Right atrium auricular region (tissue), 2 donors: ENCODE measurements around the gene PROKR2. TPM values are rescaled to one million over a fixed set of nuclear protein-coding genes. Genes with fewer than 3 reads are reported as not detected.

ENCODE experiments used
- DNase-seq: peaks from one replicate; pipeline ENCODE4 v3.0.0-alpha.2; 2019; ENCODE audit warnings: low spot score
- H3K27ac ChIP-seq, 2 donors: fragments of 200-600 bp; sonication (generic); 1 replicate in 1 of 2; 2 replicates in 1 of 2; pipeline ENCODE4 v1.5.1; 2016 to 2019
- H3K27me3 ChIP-seq, 2 donors: fragments of 200-600 bp; sonication (generic); one replicate each; pipeline versions ENCODE4 v1.5.1 to v1.6.0; 2017 to 2019
- H3K36me3 ChIP-seq: fragments of 200-600 bp; sonication (generic); one replicate; pipeline ENCODE4 v1.5.1; 2016
- H3K4me1 ChIP-seq, 2 donors: fragments of 200-600 bp; sonication (generic); one replicate each; pipeline versions ENCODE4 v1.5.1 to v1.6.0; 2017 to 2019
- H3K4me3 ChIP-seq, 2 donors: fragments of 200-600 bp; sonication (generic); 1 replicate in 1 of 2; 2 replicates in 1 of 2; pipeline ENCODE4 v1.5.1; 2017 to 2019; ENCODE audit warnings: mild to moderate bottlenecking in 1 of 2, moderate library complexity in 1 of 2
- H3K9me3 ChIP-seq, 2 donors: fragments of 200-600 bp; sonication (generic); one replicate each; pipeline ENCODE4 v1.5.1; 2019
- total RNA-seq, 2 donors: library from RNA; depleted of rRNA; stranded (reverse); fragments of >200 nt; gene quantifications; one replicate each; pipeline ENCODE4 v1.1.0, GENCODE V29; 2016
- TF ChIP-seq, protein P1 (sequence below), 2 donors: fragments of 200-600 bp; sonication (generic); IDR thresholded peaks; one replicate each; pipeline ENCODE4 v1.5.1; 2019; ENCODE audit warnings: antibody characterized with exemption in 2 of 2

PROKR2 gene
- total RNA-seq, 2 donors from 2014 or later: not detected

DNA sequence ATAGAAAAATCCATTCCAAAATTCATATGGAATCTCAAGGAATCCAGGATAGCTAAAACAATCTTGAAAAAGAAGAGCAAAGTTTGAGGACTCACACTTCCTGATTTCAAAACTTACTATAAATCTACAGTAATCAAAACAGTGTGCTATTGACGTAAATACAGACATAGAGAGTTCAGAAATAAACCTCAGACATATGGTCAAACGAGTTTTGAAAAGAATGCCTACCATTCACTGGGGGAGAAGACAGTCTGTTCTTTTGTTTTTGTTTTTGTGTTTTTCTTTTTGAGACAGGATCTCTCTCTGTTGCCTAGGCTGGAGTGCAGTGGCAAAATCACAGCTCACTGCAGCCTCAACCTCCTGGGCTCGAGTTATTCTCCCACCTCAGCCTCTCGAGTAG is 25.3 kb upstream of the PROKR2 start:
- Histone ChIP-seq H3K36me3 (no peaks in the 10 kb centered on the region), H3K27ac (no peak overlapping the region), H3K27me3 (no peaks in the 10 kb centered on the region), H3K9me3 (peaks cover 0 to 7% of the 10 kb centered on the region in 2 donors), H3K4me3 (no peak overlapping the region), H3K4me1 (no peaks in the 10 kb centered on the region)
- DNase-seq: no peak
- TF ChIP-seq, protein P1, sequence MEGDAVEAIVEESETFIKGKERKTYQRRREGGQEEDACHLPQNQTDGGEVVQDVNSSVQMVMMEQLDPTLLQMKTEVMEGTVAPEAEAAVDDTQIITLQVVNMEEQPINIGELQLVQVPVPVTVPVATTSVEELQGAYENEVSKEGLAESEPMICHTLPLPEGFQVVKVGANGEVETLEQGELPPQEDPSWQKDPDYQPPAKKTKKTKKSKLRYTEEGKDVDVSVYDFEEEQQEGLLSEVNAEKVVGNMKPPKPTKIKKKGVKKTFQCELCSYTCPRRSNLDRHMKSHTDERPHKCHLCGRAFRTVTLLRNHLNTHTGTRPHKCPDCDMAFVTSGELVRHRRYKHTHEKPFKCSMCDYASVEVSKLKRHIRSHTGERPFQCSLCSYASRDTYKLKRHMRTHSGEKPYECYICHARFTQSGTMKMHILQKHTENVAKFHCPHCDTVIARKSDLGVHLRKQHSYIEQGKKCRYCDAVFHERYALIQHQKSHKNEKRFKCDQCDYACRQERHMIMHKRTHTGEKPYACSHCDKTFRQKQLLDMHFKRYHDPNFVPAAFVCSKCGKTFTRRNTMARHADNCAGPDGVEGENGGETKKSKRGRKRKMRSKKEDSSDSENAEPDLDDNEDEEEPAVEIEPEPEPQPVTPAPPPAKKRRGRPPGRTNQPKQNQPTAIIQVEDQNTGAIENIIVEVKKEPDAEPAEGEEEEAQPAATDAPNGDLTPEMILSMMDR (IDR thresholded peaks at IDR 0.05): no peak

DNA sequence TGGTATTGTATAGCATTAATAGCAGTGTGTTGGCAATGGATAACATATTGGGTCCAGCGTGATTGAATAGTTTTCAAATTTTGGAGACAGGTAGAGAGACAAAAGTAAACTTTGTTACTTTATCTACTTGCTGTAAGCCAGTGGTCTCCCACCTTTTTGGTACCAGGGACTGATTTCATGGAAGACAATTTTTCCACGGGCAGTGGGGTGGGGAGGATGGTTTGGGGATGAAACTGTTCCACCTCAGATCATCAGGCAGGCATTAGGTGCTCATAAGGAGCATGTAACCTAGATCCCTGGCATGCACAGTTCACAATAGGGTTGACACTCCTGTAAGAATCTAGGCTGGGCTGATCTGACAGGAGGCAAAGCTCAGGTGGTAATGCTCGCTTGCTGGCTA is 14.6 kb upstream of the PROKR2 start:
- Histone ChIP-seq H3K9me3 (no peaks in the 10 kb centered on the region), H3K4me1 (no peaks in the 10 kb centered on the region), H3K36me3 (no peaks in the 10 kb centered on the region), H3K27me3 (no peaks in the 10 kb centered on the region), H3K4me3 (no peak overlapping the region), H3K27ac (no peak overlapping the region)
- no peak for DNase-seq
- TF ChIP-seq, protein P1 (IDR thresholded peaks at IDR 0.05): no peak

GRCh38 chr20:5328268-5328667 is 11.5 kb upstream of the PROKR2 start:
- Histone ChIP-seq H3K27ac (no peak overlapping the region), H3K4me3 (no peak overlapping the region), H3K9me3 (no peaks in the 10 kb centered on the region), H3K4me1 (no peaks in the 10 kb centered on the region), H3K27me3 (no peaks in the 10 kb centered on the region), H3K36me3 (no peaks in the 10 kb centered on the region)
- DNase-seq: no peak
- TF ChIP-seq, protein P1 (IDR thresholded peaks at IDR 0.05): no peak

GRCh38 chr20:5327356-5327755 is 10.6 kb upstream of the PROKR2 start:
- H3K4me1 ChIP-seq: no peaks in the 10 kb centered on the region
- no peak overlapping the region for H3K27ac ChIP-seq
- H3K36me3 ChIP-seq: no peaks in the 10 kb centered on the region
- no peak overlapping the region for H3K4me3 ChIP-seq
- no peaks in the 10 kb centered on the region for H3K9me3 ChIP-seq
- DNase-seq: no peak
- no peaks in the 10 kb centered on the region for H3K27me3 ChIP-seq
- TF ChIP-seq, protein P1 (IDR thresholded peaks at IDR 0.05): no peak

GRCh38 chr20:5315807-5316187 is 957 bp downstream of the PROKR2 start:
- H3K27me3 ChIP-seq: peaks cover 0 to 18% of the 10 kb centered on the region in 2 donors
- no peak for DNase-seq
- TF ChIP-seq, protein P1 (IDR thresholded peaks at IDR 0.05): no peak
- H3K9me3 ChIP-seq: no peaks in the 10 kb centered on the region
- no peak overlapping the region for H3K27ac ChIP-seq
- H3K4me1 ChIP-seq: peaks cover 0 to 13% of the 10 kb centered on the region in 2 donors
- no peak overlapping the region for H3K4me3 ChIP-seq
- no peaks in the 10 kb centered on the region for H3K36me3 ChIP-seq

DNA sequence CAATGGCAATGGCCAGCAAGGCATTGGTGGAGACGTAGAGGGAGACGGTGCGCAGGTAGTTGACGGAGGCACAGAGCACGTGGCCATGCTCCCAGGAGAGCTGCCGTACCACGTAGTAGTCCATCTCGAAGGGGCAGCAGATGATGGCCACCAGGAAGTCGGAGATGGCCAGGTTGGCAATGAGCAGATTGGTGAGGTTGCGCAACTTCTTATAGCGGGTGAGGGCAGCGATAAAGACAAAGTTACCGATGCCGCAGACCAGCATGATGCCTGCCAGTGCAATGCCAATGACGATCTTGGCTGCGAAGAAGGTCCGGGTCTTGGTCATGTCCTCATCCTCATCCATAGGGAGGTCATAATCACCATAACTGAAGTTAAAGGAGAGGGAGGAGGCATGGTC is 2.8 kb downstream of the PROKR2 start:
- Histone ChIP-seq H3K9me3 (peaks cover 0 to 3% of the 10 kb centered on the region in 2 donors), H3K27ac (no peak overlapping the region), H3K36me3 (no peaks in the 10 kb centered on the region), H3K4me1 (peaks cover 0 to 13% of the 10 kb centered on the region in 2 donors), H3K27me3 (peaks cover 0 to 18% of the 10 kb centered on the region in 2 donors), H3K4me3 (no peak overlapping the region)
- TF ChIP-seq, protein P1 (IDR thresholded peaks at IDR 0.05): no peak
- no peak for DNase-seq
